Hepatocyte (in vitro differentiated cells): Measurements from ENCODE around the gene LRMDA. TPM values are rescaled to one million over a fixed set of nuclear protein-coding genes. Genes with fewer than 3 reads are reported as not detected.

Experiments
- DNase-seq: peaks from one replicate; pipeline ENCODE4 v3.0.0-alpha.2; 2016; ENCODE audit warnings: low spot score
- H2AFZ ChIP-seq: fragments of 200-600 bp; sonication (generic); 2 replicates; pipeline ENCODE4 v1.6.0; 2016; ENCODE audit warnings: antibody characterized with exemption, mild to moderate bottlenecking
- H3K27ac ChIP-seq: fragments of 200-600 bp; sonication (generic); 2 replicates; pipeline ENCODE4 v1.5.1; 2016; ENCODE audit warnings: mild to moderate bottlenecking
- H3K27me3 ChIP-seq: fragments of 200-600 bp; sonication (generic); 2 replicates; pipeline ENCODE4 v1.6.1; 2016
- H3K36me3 ChIP-seq: fragments of 200-600 bp; sonication (generic); replicated peaks from 2 replicates; pipeline ENCODE4 v1.5.1; 2016; ENCODE audit warnings: low read depth; ENCODE audit not compliant: insufficient read depth
- H3K4me1 ChIP-seq: fragments of 200-600 bp; sonication (generic); 2 replicates; pipeline ENCODE4 v1.5.1; 2016; ENCODE audit warnings: mild to moderate bottlenecking, moderate library complexity; ENCODE audit not compliant: insufficient read depth
- H3K4me2 ChIP-seq: fragments of 200-600 bp; sonication (generic); 2 replicates; pipeline ENCODE4 v1.6.0; 2016
- H3K4me3 ChIP-seq: fragments of 200-600 bp; sonication (generic); 2 replicates; pipeline ENCODE4 v1.5.1; 2016; ENCODE audit warnings: mild to moderate bottlenecking
- H3K79me2 ChIP-seq: fragments of 200-600 bp; sonication (generic); 2 replicates; pipeline ENCODE4 v1.6.0; 2017; ENCODE audit warnings: mild to moderate bottlenecking
- H3K9me2 ChIP-seq: fragments of 200-600 bp; sonication (generic); replicated peaks from 2 replicates; pipeline ENCODE4 v1.6.0; 2017; ENCODE audit warnings: mild to moderate bottlenecking; ENCODE audit not compliant: insufficient read depth
- H3K9me3 ChIP-seq: fragments of 200-600 bp; sonication (generic); 2 replicates; pipeline ENCODE4 v1.5.1; 2016; ENCODE audit warnings: low read depth, mild to moderate bottlenecking
- H4K20me1 ChIP-seq: fragments of 200-600 bp; sonication (generic); 2 replicates; pipeline ENCODE4 v1.6.0; 2016; ENCODE audit warnings: mild to moderate bottlenecking; ENCODE audit not compliant: insufficient read depth, poor library complexity, severe bottlenecking
- EZH2 ChIP-seq: fragments of 200-600 bp; sonication (generic); IDR thresholded peaks from 2 replicates; pipeline ENCODE4 v1.6.1; 2016; ENCODE audit warnings: antibody characterized with exemption, mild to moderate bottlenecking, borderline replicate concordance
- EZH2phosphoT487 ChIP-seq: fragments of 200-600 bp; sonication (generic); IDR thresholded peaks from one replicate; pipeline ENCODE4 v1.6.1; 2018; ENCODE audit warnings: antibody characterized with exemption, mild to moderate bottlenecking, low read depth, moderate library complexity; ENCODE audit not compliant: unreplicated experiment, severe bottlenecking
- WGBS: methylation state at CpG from one replicate; pipeline ENCODE4 v1.1.6; 2016; ENCODE audit warnings: low lambda C conversion rate; ENCODE audit errors: missing lambda C conversion rate; 5-methylcytosine and 5-hydroxymethylcytosine counted together
- polyA plus RNA-seq: library from polyadenylated mRNA; unstranded; fragments of >200 nt; fragmentation: Nextera tagmentation; extraction: Ambion mirVana; gene quantifications from 2 replicates; pipeline ENCODE4 v1.2.1, GENCODE V29; 2016
- total RNA-seq: library from RNA; depleted of rRNA; stranded (reverse); fragments of >200 nt; gene quantifications from 2 replicates; pipeline ENCODE4 v1.2.3, GENCODE V29; 2014
- TF ChIP-seq, protein P1 (sequence below): fragments of 200-600 bp; sonication (generic); IDR thresholded peaks from 2 replicates; pipeline ENCODE4 v1.5.1; 2016; ENCODE audit warnings: antibody characterized with exemption, mild to moderate bottlenecking; ENCODE audit not compliant: poor library complexity

Gene LRMDA
- total and polyA plus RNA-seq, 2 experiments from 2014 or later: 5.6 to 15.7 TPM

DNA sequence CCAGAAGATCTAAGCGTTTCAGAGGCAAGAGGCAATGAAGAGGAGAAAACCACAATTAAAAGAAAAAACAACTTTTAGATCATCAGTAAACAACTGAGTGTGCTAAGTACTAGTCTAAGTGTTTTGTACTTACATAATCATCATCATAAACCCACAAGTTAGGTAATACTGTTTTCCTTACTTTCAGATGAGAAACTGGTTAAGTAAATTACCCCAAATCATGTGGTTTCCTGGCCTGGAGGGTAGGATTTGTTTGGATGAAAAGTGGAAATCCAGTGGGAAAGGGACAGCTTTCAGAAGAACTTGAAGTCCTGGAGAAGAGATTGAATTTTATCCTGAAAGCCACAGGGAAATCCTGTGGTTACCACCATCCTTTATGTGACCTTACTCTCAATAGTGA, 463.3 kb downstream of the LRMDA start:
- H3K79me2 ChIP-seq: no peaks in the 10 kb centered on the region
- no peaks in the 10 kb centered on the region for H3K9me2 ChIP-seq
- H2AFZ ChIP-seq: no peak overlapping the region
- DNase-seq: no peak
- H3K4me1 ChIP-seq: no peaks in the 10 kb centered on the region
- H3K27me3 ChIP-seq: no peaks in the 10 kb centered on the region
- H3K4me2 ChIP-seq: no peak overlapping the region
- TF ChIP-seq EZH2phosphoT487 (no peak), EZH2 (no peak)
- TF ChIP-seq, protein P1, sequence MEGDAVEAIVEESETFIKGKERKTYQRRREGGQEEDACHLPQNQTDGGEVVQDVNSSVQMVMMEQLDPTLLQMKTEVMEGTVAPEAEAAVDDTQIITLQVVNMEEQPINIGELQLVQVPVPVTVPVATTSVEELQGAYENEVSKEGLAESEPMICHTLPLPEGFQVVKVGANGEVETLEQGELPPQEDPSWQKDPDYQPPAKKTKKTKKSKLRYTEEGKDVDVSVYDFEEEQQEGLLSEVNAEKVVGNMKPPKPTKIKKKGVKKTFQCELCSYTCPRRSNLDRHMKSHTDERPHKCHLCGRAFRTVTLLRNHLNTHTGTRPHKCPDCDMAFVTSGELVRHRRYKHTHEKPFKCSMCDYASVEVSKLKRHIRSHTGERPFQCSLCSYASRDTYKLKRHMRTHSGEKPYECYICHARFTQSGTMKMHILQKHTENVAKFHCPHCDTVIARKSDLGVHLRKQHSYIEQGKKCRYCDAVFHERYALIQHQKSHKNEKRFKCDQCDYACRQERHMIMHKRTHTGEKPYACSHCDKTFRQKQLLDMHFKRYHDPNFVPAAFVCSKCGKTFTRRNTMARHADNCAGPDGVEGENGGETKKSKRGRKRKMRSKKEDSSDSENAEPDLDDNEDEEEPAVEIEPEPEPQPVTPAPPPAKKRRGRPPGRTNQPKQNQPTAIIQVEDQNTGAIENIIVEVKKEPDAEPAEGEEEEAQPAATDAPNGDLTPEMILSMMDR: no peak
- no peak overlapping the region for H3K27ac ChIP-seq
- 87% methylated on average over 1 of the region's 1 CpG for whole genome bisulfite sequencing
- H3K9me3 ChIP-seq: no peaks in the 10 kb centered on the region
- no peaks in the 10 kb centered on the region for H3K36me3 ChIP-seq
- H4K20me1 ChIP-seq: no peaks in the 10 kb centered on the region
- no peak overlapping the region for H3K4me3 ChIP-seq

DNA sequence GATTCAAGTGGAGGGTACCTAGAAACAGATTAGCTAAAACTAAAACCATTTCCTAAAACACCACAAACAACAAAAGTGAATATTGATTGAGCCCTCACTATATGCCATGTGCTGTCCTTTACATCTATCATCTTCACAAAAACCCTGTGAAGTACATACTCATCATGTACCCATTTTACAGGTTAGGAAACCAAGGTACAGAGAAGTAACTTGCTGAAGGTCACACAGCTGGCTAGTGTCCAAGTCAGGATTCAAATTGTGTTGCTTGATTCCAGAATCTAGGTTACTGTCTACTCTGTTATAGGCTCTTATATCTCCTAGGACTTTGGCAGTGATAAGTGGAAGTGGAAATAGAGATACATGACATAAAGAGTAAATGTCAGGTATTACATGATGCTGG, 463.8 kb downstream of the LRMDA start:
- Histone ChIP-seq H3K27me3 (no peaks in the 10 kb centered on the region), H3K9me2 (no peaks in the 10 kb centered on the region), H3K79me2 (no peaks in the 10 kb centered on the region), H3K27ac (no peak overlapping the region), H3K36me3 (no peaks in the 10 kb centered on the region), H3K4me2 (no peak overlapping the region), H3K9me3 (no peaks in the 10 kb centered on the region), H3K4me3 (no peak overlapping the region), H2AFZ (no peak overlapping the region), H3K4me1 (no peaks in the 10 kb centered on the region), H4K20me1 (no peaks in the 10 kb centered on the region)
- TF ChIP-seq EZH2phosphoT487 (no peak), EZH2 (no peak)
- no peak for DNase-seq

DNA sequence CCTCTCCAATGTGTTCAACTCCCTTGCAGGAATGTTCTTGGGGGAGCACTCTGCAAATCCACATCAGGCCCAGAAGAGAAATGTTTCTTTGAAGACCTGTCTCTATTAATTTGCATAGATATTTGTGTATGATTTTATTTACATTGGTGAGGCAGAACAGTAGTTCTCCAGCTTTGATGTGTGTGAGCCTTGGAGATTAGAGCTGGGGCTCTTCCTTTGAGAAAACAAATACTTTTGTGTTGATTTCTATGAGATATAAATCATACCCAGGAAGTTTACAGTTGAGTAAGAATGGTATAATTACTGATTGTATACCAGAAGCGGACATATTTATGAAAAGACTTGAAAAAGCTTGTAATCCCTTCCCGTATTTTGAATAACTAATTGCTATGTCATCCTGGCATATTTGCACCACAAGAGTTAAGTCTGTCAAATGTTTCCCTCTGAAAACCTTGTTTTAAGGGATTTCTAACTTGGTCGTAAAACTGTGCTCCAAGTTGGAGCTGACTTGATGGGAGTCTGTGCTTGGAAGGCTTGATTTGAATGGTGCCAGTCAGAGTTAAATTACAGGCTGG, 468.5 kb downstream of the LRMDA start:
- Histone ChIP-seq H3K9me3 (no peaks in the 10 kb centered on the region), H4K20me1 (no peaks in the 10 kb centered on the region), H3K4me1 (no peaks in the 10 kb centered on the region), H3K4me2 (no peak overlapping the region), H3K9me2 (no peaks in the 10 kb centered on the region), H3K27me3 (no peaks in the 10 kb centered on the region), H3K4me3 (no peak overlapping the region), H3K36me3 (no peaks in the 10 kb centered on the region), H2AFZ (no peak overlapping the region), H3K27ac (peak overlapping the region; percentile 0), H3K79me2 (no peaks in the 10 kb centered on the region)
- peak; percentile 10 for DNase-seq
- 37% methylated on average over 3 of the region's 3 CpGs for WGBS
- TF ChIP-seq EZH2 (no peak), EZH2phosphoT487 (no peak)
- TF ChIP-seq, protein P1: no peak

DNA sequence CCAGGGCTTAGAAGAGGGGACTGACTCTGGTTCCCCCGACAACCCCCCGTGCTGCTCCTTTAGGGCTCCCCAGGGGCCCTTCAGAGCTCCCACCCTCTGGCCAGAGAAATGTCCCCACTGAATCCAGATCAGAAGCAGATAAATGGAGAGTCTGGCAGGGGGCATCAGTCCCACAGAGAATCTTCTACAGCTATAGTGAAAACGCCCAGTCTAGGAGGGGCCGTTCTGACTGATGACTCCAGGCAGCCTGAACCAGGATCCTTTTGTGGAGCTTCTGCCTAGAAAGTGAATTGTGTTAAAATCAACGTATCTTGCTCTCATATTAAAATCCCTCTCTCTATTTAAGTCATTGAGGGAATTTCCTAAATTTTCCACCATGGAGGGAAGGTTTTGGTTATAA, 471.4 kb downstream of the LRMDA start:
- Histone ChIP-seq H3K27ac (no peak overlapping the region), H3K4me3 (no peak overlapping the region), H3K27me3 (no peaks in the 10 kb centered on the region), H4K20me1 (no peaks in the 10 kb centered on the region), H3K4me2 (no peak overlapping the region), H3K9me2 (no peaks in the 10 kb centered on the region), H3K79me2 (no peaks in the 10 kb centered on the region), H3K4me1 (no peaks in the 10 kb centered on the region), H2AFZ (no peak overlapping the region), H3K9me3 (no peaks in the 10 kb centered on the region), H3K36me3 (no peaks in the 10 kb centered on the region)
- 91% methylated on average over 5 of the region's 5 CpGs for WGBS
- DNase-seq: no peak
- no peak for TF ChIP-seq EZH2
- no peak for TF ChIP-seq EZH2phosphoT487
- TF ChIP-seq, protein P1: no peak
